Measurements from ENCODE around the gene HGS.

HGS gene

GRCh38 chr17:81715872-81716673 is 32.3 kb downstream of the HGS start:
- TF ChIP-seq CTCF (IDR thresholded peaks at IDR 0.05; ENCODE audit: control insufficient read depth, insufficient read depth, low read depth, low read length, missing control alignments): no peak
- H3K4me3 ChIP-seq (ENCODE audit: control insufficient read depth, low read depth, low read length): no peak overlapping the region
- DNase-seq (ENCODE audit: low read depth): no peak

- DNase-seq (ENCODE audit: low read depth): no peak
- H3K4me3 ChIP-seq (ENCODE audit: control insufficient read depth, low read depth, low read length): no peak overlapping the region
- TF ChIP-seq CTCF (IDR thresholded peaks at IDR 0.05; ENCODE audit: control insufficient read depth, insufficient read depth, low read depth, low read length, missing control alignments): no peak
Observed at GRCh38 chr17:81716674-81716996, 32.8 kb downstream of the HGS start.

- DNase-seq (ENCODE audit: low read depth): no peak
- TF ChIP-seq CTCF (IDR thresholded peaks at IDR 0.05; ENCODE audit: control insufficient read depth, insufficient read depth, low read depth, low read length, missing control alignments): no peak
- no peak overlapping the region for H3K4me3 ChIP-seq (ENCODE audit: control insufficient read depth, low read depth, low read length)
Observed at GRCh38 chr17:81717049-81717765, 33.4 kb downstream of the HGS start.

- TF ChIP-seq CTCF (IDR thresholded peaks at IDR 0.05; ENCODE audit: control insufficient read depth, insufficient read depth, low read depth, low read length, missing control alignments): no peak
- no peak for DNase-seq (ENCODE audit: low read depth)
- H3K4me3 ChIP-seq (ENCODE audit: control insufficient read depth, low read depth, low read length): no peak overlapping the region
Observed at GRCh38 chr17:81717766-81718089, 33.9 kb downstream of the HGS start.

- H3K4me3 ChIP-seq (ENCODE audit: control insufficient read depth, low read depth, low read length): no peak overlapping the region
- no peak for TF ChIP-seq CTCF (IDR thresholded peaks at IDR 0.05; ENCODE audit: control insufficient read depth, insufficient read depth, low read depth, low read length, missing control alignments)
- no peak for DNase-seq (ENCODE audit: low read depth)
Observed at GRCh38 chr17:81719410-81720266, 35.8 kb downstream of the HGS start.

DNA sequence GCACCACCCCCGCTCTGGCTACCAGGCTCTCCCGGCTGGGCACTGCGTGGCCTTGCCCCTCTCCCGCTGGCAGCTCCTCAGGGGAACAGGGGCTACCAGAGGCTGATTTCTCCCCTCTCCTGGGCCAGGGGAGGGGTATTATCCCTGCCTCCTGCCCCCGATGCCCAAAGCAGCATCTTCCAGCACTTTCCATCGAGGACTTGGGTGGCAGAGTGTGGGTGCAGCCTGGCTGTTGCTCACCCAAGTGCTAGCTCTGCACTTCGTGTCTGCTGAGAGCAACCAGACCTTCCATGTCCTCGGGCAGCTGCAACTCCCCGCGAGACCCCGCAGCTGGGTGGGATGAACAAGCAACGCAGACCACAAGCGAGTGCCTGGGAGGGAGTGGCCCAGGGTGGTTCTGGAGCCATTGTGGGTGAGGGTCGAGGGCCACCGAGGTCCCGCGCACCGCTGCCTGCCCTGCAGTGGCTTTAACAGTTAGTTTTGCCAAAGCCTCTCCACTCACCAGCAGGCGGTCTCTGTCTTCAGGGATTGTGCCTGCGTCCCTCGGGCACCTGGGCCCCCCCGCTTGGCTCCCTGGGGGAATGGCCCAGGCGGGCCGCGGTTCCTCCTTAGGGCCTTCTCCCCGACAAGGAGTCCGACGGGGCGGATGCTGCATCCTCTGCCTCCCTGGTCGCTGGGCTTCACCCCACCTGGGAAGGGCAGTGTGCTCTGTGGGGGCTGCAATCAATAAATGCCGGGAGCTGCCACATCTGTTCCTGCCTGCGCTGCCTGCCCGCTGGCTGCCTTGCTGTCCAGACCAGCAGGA is 36.7 kb downstream of the HGS start:
- TF ChIP-seq CTCF (IDR thresholded peaks at IDR 0.05; ENCODE audit: control insufficient read depth, insufficient read depth, low read depth, low read length, missing control alignments): no peak
- H3K4me3 ChIP-seq (ENCODE audit: control insufficient read depth, low read depth, low read length): no peak overlapping the region
- no peak for DNase-seq (ENCODE audit: low read depth)
